Kidney epithelial cell (primary cell): ENCODE data around the gene FLT1. TPM values are rescaled to one million over a fixed set of nuclear protein-coding genes. Genes with fewer than 3 reads are reported as not detected.

Experiments
- DNase-seq: peaks from one replicate; pipeline ENCODE4 v3.0.0-alpha.2; 2010; ENCODE audit warnings: low read depth
- H3K27me3 ChIP-seq: 2 replicates; pipeline ENCODE4 v1.6.0; 2011; ENCODE audit warnings: low read length; ENCODE audit not compliant: control insufficient read depth, insufficient read depth
- H3K36me3 ChIP-seq: 2 replicates; pipeline ENCODE4 v1.5.1; 2011; ENCODE audit warnings: low read length; ENCODE audit not compliant: control insufficient read depth, insufficient read depth
- H3K4me3 ChIP-seq: 2 replicates; pipeline ENCODE4 v1.5.1; 2011; ENCODE audit warnings: low read depth, mild to moderate bottlenecking, control low read depth, low read length
- CTCF ChIP-seq: IDR thresholded peaks from 2 replicates; pipeline ENCODE4 v1.5.1; 2011; ENCODE audit warnings: mild to moderate bottlenecking, moderate library complexity, low read length, control low read depth, inconsistent platforms; ENCODE audit not compliant: insufficient read depth, poor library complexity, severe bottlenecking
- total RNA-seq: library from RNA; depleted of rRNA; stranded (reverse); fragments of >200 nt; gene quantifications from 2 replicates; pipeline ENCODE4 v1.2.3, GENCODE V29; 2015

Gene FLT1
- total RNA-seq, 1 donor from 2014 or later: 0.96 TPM

DNA sequence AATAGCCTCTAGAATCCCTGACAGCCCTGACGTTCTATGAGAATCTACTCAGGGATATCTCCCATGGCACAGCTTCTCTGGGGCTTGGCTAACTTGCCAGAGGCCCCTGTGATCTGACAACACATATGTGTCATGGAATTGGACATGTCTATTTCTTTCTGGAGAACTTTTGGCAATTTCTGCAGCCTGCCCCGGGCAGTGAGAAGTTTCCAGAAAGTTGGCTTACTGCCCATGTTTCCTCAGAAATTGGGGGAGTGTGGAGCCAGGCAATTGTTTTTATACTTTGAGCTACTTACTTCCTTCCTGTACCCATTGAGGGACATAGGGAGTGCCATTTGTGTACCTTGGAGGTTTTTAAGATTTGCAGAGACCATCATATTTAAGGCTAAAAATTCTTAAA is 98.9 kb downstream of the FLT1 start:
- no peaks in the 10 kb centered on the region for H3K27me3 ChIP-seq
- DNase-seq: no peak
- H3K4me3 ChIP-seq: no peak overlapping the region
- no peaks in the 10 kb centered on the region for H3K36me3 ChIP-seq
- no peak for TF ChIP-seq CTCF

DNA sequence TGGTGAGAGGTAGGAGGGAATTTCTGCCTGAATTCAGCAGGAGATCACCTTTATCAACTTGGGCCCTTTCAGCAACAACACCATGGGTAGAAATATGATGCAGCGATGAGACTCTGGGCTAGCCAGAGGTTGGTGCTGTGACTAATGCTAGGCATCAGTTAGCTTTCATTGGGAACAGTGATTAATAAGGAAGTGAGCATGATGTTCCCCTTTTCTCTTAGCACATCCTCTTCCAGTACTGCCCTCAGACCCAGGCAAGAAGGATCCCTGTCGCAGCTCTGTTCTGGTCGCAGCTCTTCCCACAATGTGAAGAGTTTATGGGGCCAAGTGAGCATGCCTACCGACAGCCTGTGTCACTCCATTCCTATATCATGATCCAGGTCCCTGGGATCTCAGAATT is 100.5 kb downstream of the FLT1 start:
- TF ChIP-seq CTCF: no peak
- no peaks in the 10 kb centered on the region for H3K27me3 ChIP-seq
- no peak for DNase-seq
- no peaks in the 10 kb centered on the region for H3K36me3 ChIP-seq
- no peak overlapping the region for H3K4me3 ChIP-seq

GRCh38 chr13:28392896-28393505 is 101.9 kb downstream of the FLT1 start:
- Histone ChIP-seq H3K36me3 (no peaks in the 10 kb centered on the region), H3K4me3 (no peak overlapping the region), H3K27me3 (no peaks in the 10 kb centered on the region)
- TF ChIP-seq CTCF: no peak
- no peak for DNase-seq

DNA sequence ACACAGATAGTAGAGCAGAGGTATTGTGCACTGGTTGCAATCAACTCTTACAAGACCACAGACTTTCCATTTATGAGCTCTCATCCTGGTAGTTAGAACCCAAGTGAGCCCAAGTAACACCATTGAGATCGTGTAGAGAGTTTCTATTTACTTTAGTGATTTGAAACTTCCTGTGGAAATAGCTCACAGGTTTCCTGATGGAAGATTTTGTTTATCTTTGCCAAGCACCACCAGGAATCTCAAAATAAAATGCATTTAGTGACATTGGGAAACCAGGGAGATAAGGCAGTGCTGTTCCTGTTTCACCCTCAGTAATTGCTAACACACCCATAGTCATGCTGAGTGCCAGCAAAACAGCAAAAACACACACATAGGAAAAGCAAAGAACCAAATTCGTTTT is 102.5 kb downstream of the FLT1 start:
- H3K36me3 ChIP-seq: no peaks in the 10 kb centered on the region
- DNase-seq: no peak
- no peak overlapping the region for H3K4me3 ChIP-seq
- no peak for TF ChIP-seq CTCF
- H3K27me3 ChIP-seq: no peaks in the 10 kb centered on the region

- no peak overlapping the region for H3K4me3 ChIP-seq
- TF ChIP-seq CTCF: no peak
- no peak for DNase-seq
- H3K36me3 ChIP-seq: no peaks in the 10 kb centered on the region
- no peaks in the 10 kb centered on the region for H3K27me3 ChIP-seq
Measured at GRCh38 chr13:28387740-28388501, 107.0 kb downstream of the FLT1 start.
